Forelimb muscle (tissue), 1 donor: ENCODE results near the gene TBC1D24. TPM values are rescaled to one million over a fixed set of nuclear protein-coding genes. Genes with fewer than 3 reads are reported as not detected.
"Not testable (repeated sequence)": the region's sequence is repeated elsewhere in the genome, so short reads cannot be mapped to it uniquely, and the experiment has no call there.

Source experiments
- DNase-seq: peaks from one replicate; pipeline ENCODE4 v3.0.0-alpha.2; 2013; ENCODE audit warnings: low read depth
- polyA plus RNA-seq: library from polyadenylated mRNA; unstranded; fragments of 120-200 nt; gene quantifications from one replicate; pipeline ENCODE4 v1.2.1, GENCODE V29; 2013; ENCODE audit not compliant: insufficient read length

The TBC1D24 gene
- polyA plus RNA-seq, 1 donor: 25.1 TPM

- DNase-seq: peak; percentile 86
Measured at GRCh38 chr16:2531696-2532493, 57.0 kb downstream of the TBC1D24 start.

GRCh38 chr16:2532494-2533141 lies 57.7 kb downstream of the TBC1D24 start:
- DNase-seq: no peak

DNA sequence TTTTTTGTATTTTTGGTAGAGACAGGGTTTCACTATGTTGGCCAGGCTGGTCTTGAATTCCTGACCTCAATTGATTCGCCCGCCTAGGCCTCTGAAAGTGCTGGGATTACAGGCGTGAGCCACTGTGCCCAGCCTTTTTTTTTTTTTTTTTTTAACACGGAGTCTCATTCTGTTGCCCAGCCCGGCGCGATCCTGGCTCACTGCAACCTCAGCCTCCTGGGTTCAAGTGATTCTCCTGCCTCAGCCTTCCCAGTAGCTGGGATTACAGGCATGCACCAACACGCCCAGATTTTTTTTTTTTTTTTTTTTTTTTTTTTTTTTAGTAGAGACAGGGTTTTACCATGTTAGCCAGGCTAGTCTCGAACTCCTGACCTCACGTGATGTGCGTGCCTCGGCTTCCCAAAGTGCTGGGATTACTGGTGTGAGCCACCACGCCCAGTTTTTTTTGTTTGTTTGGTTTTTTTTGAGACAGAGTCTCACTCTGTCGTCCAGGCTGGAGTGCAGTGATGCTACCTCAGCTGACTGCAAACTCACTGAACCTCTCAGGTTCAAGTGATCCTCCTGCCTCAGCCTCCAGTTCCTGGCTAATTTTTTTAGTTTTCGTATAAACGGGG lies 58.3 kb downstream of the TBC1D24 start:
- not testable (repeated sequence) for DNase-seq

GRCh38 chr16:2533912-2534311 lies 59.0 kb downstream of the TBC1D24 start:
- DNase-seq: no peak

DNA sequence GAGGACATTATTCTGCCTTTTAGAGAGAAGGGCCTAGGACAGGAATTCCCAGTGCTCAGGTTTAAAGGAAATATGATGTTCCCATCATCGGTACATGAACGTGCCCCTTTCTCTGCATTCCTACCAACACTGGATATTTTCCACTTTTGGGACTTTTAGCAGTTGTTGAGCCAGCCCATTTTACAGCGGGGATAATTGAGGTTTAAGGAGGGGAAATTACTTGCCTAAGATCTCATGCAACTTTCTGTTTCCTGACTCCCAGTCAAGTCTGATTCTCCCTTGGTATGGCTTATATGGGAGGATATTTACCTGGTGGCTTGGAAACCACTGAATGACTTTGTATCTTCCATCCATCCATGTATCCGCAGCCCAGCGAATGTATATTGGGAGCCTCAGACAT lies 59.4 kb downstream of the TBC1D24 start:
- DNase-seq: not testable (repeated sequence)

DNA sequence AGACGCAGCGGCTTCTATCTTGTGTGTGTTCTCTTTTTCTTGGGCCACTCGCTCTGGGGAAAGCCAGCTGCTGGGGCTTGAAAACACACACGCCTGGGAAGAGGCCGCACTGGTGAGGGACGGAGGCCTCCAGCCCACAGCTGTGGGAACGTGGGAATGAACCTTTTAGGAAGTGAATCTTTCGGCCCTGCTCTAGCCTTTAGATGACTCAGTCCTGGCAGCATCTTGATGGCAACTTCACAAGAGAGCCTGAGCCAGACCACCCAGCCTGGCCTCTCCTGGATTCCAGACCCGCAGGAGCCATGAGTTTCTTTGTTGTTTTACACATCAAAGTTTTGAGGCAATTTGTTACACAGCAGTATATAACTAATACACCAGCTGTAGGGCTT lies 60.7 kb downstream of the TBC1D24 start:
- DNase-seq: no peak

GRCh38 chr16:2537451-2538379 lies 62.8 kb downstream of the TBC1D24 start, which contains the start of gene PDPK1:
TSS of gene PDPK1 (plus strand) at chr16:2538021. CDS start at chr16:2538113, 92 bp downstream.
- DNase-seq: peak; percentile 90

GRCh38 chr16:2539192-2539844 lies 64.4 kb downstream of the TBC1D24 start:
- DNase-seq: not testable (repeated sequence)

- not testable (repeated sequence) for DNase-seq
Measured at GRCh38 chr16:2539845-2540458, 65.0 kb downstream of the TBC1D24 start.

- not testable (repeated sequence) for DNase-seq
Measured at GRCh38 chr16:2540912-2541311, 66.0 kb downstream of the TBC1D24 start.

GRCh38 chr16:2541409-2541808 lies 66.5 kb downstream of the TBC1D24 start:
- DNase-seq: not testable (repeated sequence)

DNA sequence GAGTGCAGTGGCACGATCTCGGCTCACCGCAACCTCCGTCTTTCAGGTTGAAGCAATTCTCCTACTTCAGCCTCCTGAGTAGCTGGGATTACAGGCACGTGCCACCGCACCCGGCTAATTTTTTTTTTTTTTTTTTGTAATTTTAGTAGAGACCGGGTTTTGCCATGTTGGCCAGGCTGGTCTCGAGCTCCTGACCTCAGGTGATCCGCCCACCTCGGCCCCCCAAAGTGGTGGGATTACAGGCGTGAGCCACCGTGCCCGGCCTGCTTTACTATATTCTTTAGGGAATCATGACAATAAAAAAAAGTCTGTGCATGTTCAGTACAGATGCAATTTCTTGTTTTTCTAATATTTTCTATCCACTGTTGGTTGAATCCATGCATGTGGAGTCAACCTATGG lies 68.8 kb downstream of the TBC1D24 start:
- not testable (repeated sequence) for DNase-seq

DNA sequence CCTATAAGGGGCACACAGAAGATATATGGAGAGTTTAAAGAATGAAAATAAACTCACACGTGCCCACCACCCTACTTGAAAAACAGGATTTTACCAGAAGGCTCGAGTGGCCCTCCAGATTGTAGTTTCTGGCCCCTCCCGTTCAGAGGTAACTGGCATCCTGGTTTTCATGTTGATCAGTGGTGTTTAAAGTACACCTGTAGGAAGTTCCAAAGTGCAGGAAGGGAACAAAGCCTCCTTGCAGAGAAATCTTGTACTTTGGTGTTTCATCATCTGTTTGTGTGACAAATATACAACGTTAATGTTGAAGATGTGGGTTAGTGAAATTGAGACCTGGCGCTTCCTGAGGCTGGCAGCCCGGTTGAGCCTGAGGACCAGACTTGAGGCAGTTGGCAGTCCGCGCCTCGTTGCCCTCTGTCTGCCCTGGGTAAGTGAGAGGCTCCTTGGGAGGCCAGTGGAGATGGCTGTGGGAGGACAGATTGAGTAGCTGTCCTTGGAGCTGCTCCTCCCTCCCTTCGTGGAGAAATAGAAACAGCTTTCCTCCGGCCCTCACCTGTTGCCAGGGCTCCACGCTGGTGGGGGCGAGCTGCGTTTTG lies 75.5 kb downstream of the TBC1D24 start:
- not testable (repeated sequence) for DNase-seq

GRCh38 chr16:2551420-2551889 lies 76.5 kb downstream of the TBC1D24 start:
- DNase-seq: not testable (repeated sequence)

DNA sequence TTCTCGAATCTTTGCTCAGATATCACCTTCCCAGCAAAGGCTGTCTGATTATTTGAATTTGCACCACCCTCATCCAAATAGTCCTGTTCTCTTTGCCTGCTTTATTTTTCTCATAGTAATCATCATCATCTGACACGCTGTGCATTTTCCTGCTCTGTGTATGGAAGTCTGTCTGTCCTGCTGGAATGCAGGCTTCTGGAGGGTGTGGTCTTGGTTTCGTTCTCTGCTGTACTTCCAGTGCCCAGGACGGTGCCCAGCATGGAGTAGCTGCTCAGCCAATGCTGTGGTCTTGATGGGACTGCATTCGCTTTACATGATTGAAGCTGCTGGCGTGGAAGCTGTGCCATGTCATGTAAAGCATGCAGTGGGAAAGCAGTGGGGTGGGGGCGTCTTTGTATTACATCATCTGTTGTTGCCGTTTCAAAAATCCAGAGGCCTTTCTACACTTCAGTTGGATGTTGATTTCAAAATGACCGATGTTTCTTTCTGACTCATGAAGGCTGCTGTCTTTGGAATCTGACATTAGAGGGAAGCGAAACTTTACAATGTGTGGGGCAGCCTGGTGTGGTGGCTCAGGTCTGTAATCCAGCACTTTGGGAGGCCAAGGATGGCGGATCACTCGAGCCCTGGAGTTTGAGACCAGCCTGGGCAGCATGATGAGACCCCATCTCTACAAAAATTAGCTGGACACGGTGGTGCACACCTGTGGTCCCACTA lies 79.9 kb downstream of the TBC1D24 start:
- DNase-seq: not testable (repeated sequence)
